ENCODE results near the gene LSM4. TPM values are rescaled to one million over a fixed set of nuclear protein-coding genes. Genes with fewer than 3 reads are reported as not detected.

LSM4 gene
- total RNA-seq, 1 donor from 2014 or later, result 119 TPM

GRCh38 chr19:18259893-18260292, 63.0 kb downstream of the LSM4 start:
- H3K4me3 ChIP-seq (ENCODE audit: low read length in 3 of 3), result no peak overlapping the region
- no peak overlapping the region for H3K9ac ChIP-seq (ENCODE audit: low read depth in 1 of 3, low read length in 3 of 3)
- H3K27ac ChIP-seq (ENCODE audit: low read depth, low read length), result no peak overlapping the region
- no peaks in the 10 kb centered on the region for H3K9me3 ChIP-seq (ENCODE audit: control insufficient read depth in 3 of 3, low read length in 3 of 3)
- peaks cover 0 to 12% (median 6%) of the 10 kb centered on the region in 3 donors for H3K36me3 ChIP-seq (ENCODE audit: control insufficient read depth in 3 of 3, insufficient read depth in 3 of 3, low read length in 3 of 3)
- peaks cover under 1 to 7% (median 4%) of the 10 kb centered on the region in 3 donors for H3K27me3 ChIP-seq (ENCODE audit: control insufficient read depth in 3 of 3, insufficient read depth in 3 of 3, low read length in 3 of 3)
- H3K4me1 ChIP-seq (ENCODE audit: control insufficient read depth in 3 of 3, insufficient read depth in 3 of 3, low read length in 3 of 3), result peaks cover 0 to 11% (median 7%) of the 10 kb centered on the region in 3 donors

GRCh38 chr19:18257503-18258470, 65.1 kb downstream of the LSM4 start:
- H3K9me3 ChIP-seq (ENCODE audit: control insufficient read depth in 3 of 3, low read length in 3 of 3), result no peaks in the 10 kb centered on the region

More at GRCh38 chr19:18257503-18258470, 65.1 kb downstream of the LSM4 start:
- Histone ChIP-seq H3K9ac (ENCODE audit: low read depth in 1 of 3, low read length in 3 of 3) (no peak overlapping the region), H3K36me3 (ENCODE audit: control insufficient read depth in 3 of 3, insufficient read depth in 3 of 3, low read length in 3 of 3) (no peaks in the 10 kb centered on the region), H3K27ac (ENCODE audit: low read depth, low read length) (no peak overlapping the region), H3K27me3 (ENCODE audit: control insufficient read depth in 3 of 3, insufficient read depth in 3 of 3, low read length in 3 of 3) (peaks cover 7 to 19% (median 11%) of the 10 kb centered on the region in 3 donors), H3K4me3 (ENCODE audit: low read length in 3 of 3) (no peak overlapping the region), H3K4me1 (ENCODE audit: control insufficient read depth in 3 of 3, insufficient read depth in 3 of 3, low read length in 3 of 3) (peaks cover 0 to 5% (median 0%) of the 10 kb centered on the region in 3 donors)

Small RNA genes within 50 kb of the gene (small RNA-seq; reads per million reads assigned to genes)
- gene MIR3188 (0.32 reads per million, percentile 37 among the genes with 10 or more reads in this experiment), gene RN7SL513P (not detected), gene RPL39P38 (not detected)

Other genes starting within 250 kb of the LSM4 start
- 0.52 TPM for gene IL12RB1, start 236.1 kb downstream of the LSM4 start, total RNA-seq
- gene MAST3, start 225.3 kb downstream of the LSM4 start, total RNA-seq, result 3.7 TPM
- 11.5 TPM for gene PIK3R2, start 169.9 kb downstream of the LSM4 start, total RNA-seq
- 3.7 TPM for gene IFI30, start 149.3 kb downstream of the LSM4 start, total RNA-seq
- gene MPV17L2, start 129.9 kb downstream of the LSM4 start, total RNA-seq, result 4.2 TPM
- 0.52 TPM for gene RAB3A, start 119.0 kb downstream of the LSM4 start, total RNA-seq
- 2.1 TPM for gene PDE4C, start 96.6 kb downstream of the LSM4 start, total RNA-seq
- gene IQCN, start 48.6 kb downstream of the LSM4 start, total RNA-seq, result 0.52 TPM
- gene JUND, start 41.5 kb downstream of the LSM4 start, total RNA-seq, result 111 TPM
- gene PGPEP1, start 17.5 kb upstream of the LSM4 start, total RNA-seq, result 10.4 TPM
- gene GDF15, start 63.1 kb upstream of the LSM4 start, total RNA-seq, result 1.0 TPM
- 2.1 TPM for gene LRRC25, start 74.5 kb upstream of the LSM4 start, total RNA-seq
- gene SSBP4, start 96.3 kb upstream of the LSM4 start, total RNA-seq, result 79.3 TPM
- 86.6 TPM for gene ISYNA1, start 115.1 kb upstream of the LSM4 start, total RNA-seq
- 24.5 TPM for gene ELL, start 199.0 kb upstream of the LSM4 start, total RNA-seq
- gene FKBP8, start 220.5 kb upstream of the LSM4 start, total RNA-seq, result 116 TPM
- gene KXD1, start 234.8 kb upstream of the LSM4 start, total RNA-seq, result 36.0 TPM
- 905 TPM for gene UBA52, start 248.8 kb upstream of the LSM4 start, total RNA-seq

Data from skeletal muscle tissue (tissue), 5 donors.